Muscle layer of colon (tissue), 2 donors: ENCODE data around the gene ROR2.
A peak's percentile ranks its signal among the peaks of the same experiment; 100 is the strongest.

Source experiments
- H3K27ac ChIP-seq: one replicate; pipeline ENCODE4 v1.7.0; 2013; ENCODE audit warnings: low read depth, mild to moderate bottlenecking, low read length, moderate library complexity
- H3K27me3 ChIP-seq, 2 donors: one replicate each; pipeline ENCODE4 v1.7.0; 2013; ENCODE audit warnings: low read length in 2 of 2, mild to moderate bottlenecking in 2 of 2; ENCODE audit not compliant: insufficient read depth in 2 of 2, control insufficient read depth in 1 of 2
- H3K36me3 ChIP-seq: one replicate; pipeline ENCODE4 v1.7.0; 2013; ENCODE audit warnings: mild to moderate bottlenecking, low read length; ENCODE audit not compliant: insufficient read depth
- H3K4me1 ChIP-seq: one replicate; pipeline ENCODE4 v1.7.0; 2013; ENCODE audit warnings: mild to moderate bottlenecking, low read length; ENCODE audit not compliant: insufficient read depth
- H3K4me3 ChIP-seq, 2 donors: one replicate each; pipeline ENCODE4 v1.7.0; 2013; ENCODE audit warnings: low read length in 2 of 2, low read depth in 1 of 2, mild to moderate bottlenecking in 1 of 2, moderate library complexity in 1 of 2
- H3K9ac ChIP-seq: one replicate; pipeline ENCODE4 v1.7.0; 2013; ENCODE audit warnings: low read length
- H3K9me3 ChIP-seq: one replicate; pipeline ENCODE4 v1.7.0; 2013; ENCODE audit warnings: mild to moderate bottlenecking, low read length
- donor health status: abdominal sarcoma.
- donor health status: Adenocarcinoma of cecum.

ROR2 gene

DNA sequence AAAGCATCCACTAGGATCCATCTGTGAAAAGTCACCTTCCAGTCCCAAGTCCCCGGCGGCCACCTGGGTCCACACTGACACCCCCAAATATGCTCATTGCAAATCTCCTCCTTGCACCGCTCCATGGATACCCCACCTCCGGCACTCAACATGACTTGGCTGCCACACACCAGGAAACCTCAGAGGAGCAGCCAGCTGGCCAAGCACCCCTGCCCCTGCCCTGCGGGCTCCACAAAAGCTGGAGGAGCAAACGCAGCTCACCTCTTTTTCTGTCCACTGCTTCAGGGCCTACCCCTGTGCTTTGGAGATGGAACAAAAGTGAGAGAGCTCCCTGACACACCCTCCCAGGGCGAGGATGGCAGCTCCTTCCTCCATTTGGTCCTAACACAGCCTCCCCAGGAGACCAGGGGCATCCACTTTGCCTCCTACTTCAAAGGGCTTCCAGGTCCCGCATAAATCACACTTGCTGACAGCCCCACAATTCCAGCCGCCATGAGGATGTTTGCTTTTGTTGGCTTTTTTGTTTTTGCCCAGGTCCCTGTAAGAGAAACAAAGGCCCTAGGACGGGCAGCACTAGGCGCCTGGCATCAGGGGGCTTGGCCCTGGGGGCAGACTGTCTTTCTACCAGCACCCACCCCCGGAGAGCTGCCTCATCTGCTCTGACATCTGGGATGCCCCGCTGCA, 14.8 kb downstream of the ROR2 start:
- peak overlapping the region; percentile 65 for H3K27ac ChIP-seq
- H3K4me1 ChIP-seq = peaks cover 53% of the 10 kb centered on the region
- H3K36me3 ChIP-seq = no peaks in the 10 kb centered on the region
- H3K27me3 ChIP-seq = no peaks in the 10 kb centered on the region
- no peak overlapping the region for H3K9ac ChIP-seq
- no peak overlapping the region for H3K4me3 ChIP-seq
- peaks cover 8% of the 10 kb centered on the region for H3K9me3 ChIP-seq

DNA sequence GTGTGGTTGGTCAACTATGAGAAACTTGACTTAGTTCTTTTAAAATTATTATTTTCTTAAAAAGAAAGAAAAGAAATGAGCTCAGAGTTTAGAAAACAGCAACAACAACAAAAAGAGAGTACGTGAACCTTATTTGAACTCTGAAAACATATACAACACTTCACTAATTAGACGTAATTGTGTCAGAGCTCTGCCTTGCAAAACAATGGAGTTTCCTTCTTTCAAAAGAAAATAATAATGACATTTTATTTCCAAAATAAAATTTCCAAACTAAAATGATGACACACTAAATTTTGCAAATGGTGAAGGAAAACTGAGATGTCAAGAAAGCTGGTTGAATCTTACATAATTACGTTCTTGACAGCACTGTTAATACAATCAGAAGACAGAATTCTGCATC, 15.4 kb downstream of the ROR2 start:
- Histone ChIP-seq H3K9me3 (peaks cover 13% of the 10 kb centered on the region), H3K4me1 (peaks cover 49% of the 10 kb centered on the region)

DNA sequence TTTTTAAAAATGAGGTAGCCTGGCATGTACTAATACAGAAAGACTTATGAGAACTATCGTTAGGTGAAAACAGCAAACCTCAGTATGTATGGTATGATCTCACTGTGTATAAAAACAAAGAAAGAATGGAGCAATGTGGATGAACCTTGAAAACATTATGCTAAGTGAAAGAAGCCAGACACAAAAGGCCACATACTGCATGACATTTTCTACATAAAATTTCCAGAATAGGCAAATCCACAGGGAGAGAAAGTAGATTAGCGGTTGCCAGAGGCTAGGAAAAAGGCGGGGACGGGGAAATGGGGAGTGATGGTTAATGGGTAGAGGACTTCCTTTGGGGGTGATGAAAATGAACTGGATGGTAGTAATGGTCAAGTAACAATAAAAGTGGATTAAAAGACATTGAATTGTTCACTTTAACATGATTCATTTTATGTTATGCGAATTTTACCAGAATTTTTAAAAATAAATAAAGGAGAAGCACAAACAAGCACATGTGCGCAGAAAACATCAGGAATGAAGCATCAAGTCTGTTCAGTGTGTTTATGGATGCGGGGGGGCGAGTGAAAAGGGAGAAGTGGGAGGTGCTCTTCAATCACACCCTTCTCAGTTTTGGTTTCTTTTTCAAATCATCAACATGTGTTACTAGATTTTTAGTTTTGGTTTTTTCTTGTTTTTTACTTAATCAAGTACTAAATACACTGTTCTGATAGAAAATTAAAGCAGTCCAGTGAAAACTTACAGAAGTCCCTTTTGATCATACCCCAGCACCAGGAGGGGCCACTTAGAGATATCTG, 16.3 kb downstream of the ROR2 start:
- H3K4me1 ChIP-seq = peaks cover 46% of the 10 kb centered on the region
- H3K27me3 ChIP-seq = no peaks in the 10 kb centered on the region
- peak overlapping the region; percentile 24 for H3K27ac ChIP-seq
- no peaks in the 10 kb centered on the region for H3K36me3 ChIP-seq
- H3K9me3 ChIP-seq = peaks cover 13% of the 10 kb centered on the region
- H3K9ac ChIP-seq = no peak overlapping the region
- peak overlapping the region in 1 of 2 donors; percentile 2 for H3K4me3 ChIP-seq

More for the DNA sequence above, 15.4 kb downstream of the ROR2 start:
- H3K36me3 ChIP-seq = no peaks in the 10 kb centered on the region
- H3K4me3 ChIP-seq = no peak overlapping the region
- no peak overlapping the region for H3K27ac ChIP-seq
- H3K27me3 ChIP-seq = no peaks in the 10 kb centered on the region
- no peak overlapping the region for H3K9ac ChIP-seq

DNA sequence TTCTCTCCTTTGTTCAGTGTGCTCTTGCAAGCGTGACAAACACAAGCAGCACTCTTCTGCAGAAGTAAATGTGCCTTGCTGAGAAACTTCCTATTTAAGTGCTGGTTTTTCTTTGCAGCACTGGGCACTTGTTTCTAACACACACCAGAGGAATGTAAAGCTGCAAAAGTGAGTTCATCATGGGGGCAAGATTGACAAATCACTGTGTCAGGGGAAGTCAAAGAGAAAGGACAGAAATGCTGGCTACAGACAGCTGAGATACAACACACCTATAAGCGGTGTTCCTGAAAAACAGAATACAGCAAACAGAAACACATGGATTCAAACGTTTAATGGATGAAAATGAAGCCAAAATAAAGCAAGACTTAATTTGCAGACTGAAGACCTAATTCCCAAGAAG, 19.6 kb downstream of the ROR2 start:
- Histone ChIP-seq H3K36me3 (no peaks in the 10 kb centered on the region), H3K9ac (no peak overlapping the region), H3K27me3 (no peaks in the 10 kb centered on the region), H3K4me1 (peaks cover 27% of the 10 kb centered on the region), H3K4me3 (no peak overlapping the region), H3K27ac (no peak overlapping the region), H3K9me3 (peaks cover 13% of the 10 kb centered on the region)

DNA sequence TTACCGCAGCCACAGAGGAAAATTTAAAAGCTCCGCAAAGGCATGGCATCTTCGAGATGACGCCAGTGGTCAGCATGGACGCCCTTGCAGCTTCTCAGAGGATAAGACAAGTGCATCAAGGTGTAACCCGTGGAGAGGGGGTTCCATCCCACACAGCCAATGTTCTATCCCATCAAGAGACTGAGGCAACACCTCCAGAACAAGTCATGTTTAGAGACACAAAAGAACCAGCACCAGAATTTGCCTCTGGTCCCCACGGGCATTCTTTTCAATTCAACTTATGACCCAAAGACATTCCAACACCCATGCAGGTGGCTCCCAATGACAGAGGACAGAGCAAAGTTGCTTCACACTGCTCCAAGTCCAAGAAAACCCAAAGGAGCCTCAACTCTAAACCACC, 20.7 kb downstream of the ROR2 start:
- Histone ChIP-seq H3K27me3 (no peaks in the 10 kb centered on the region), H3K4me3 (no peak overlapping the region), H3K9ac (no peak overlapping the region), H3K4me1 (peaks cover 16% of the 10 kb centered on the region), H3K9me3 (peaks cover 13% of the 10 kb centered on the region), H3K27ac (no peak overlapping the region), H3K36me3 (no peaks in the 10 kb centered on the region)

DNA sequence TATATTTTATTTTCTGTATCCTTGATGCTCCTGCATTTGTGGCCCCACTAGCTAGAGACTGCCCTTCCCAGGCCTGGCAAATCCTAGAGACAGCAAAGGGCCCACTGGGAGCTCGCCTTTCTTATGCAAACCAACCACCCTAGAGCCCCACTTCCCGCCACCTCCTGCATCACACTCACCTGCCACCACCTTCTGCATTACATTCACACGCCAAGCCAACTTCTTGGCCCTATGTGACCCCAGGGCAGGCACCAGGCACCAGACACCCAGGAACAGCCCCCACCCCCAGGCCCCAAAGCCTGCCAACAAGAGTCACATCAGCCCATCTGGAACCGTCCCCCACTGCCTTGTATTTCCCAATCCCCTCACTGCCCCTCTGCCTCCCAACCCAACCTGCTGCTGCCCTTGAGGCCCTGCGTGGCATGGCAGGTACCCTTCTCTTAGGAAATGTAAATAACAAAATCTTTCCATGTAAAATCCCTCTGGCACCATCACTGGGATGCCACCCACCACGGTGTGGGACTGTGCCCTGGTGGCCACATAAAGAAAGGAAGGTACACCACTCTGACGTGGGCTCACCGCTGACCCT, 22.0 kb downstream of the ROR2 start:
- Histone ChIP-seq H3K27me3 (no peaks in the 10 kb centered on the region), H3K9ac (no peak overlapping the region), H3K9me3 (peaks cover 13% of the 10 kb centered on the region), H3K4me1 (peaks cover 15% of the 10 kb centered on the region), H3K27ac (no peak overlapping the region), H3K36me3 (no peaks in the 10 kb centered on the region), H3K4me3 (no peak overlapping the region)

DNA sequence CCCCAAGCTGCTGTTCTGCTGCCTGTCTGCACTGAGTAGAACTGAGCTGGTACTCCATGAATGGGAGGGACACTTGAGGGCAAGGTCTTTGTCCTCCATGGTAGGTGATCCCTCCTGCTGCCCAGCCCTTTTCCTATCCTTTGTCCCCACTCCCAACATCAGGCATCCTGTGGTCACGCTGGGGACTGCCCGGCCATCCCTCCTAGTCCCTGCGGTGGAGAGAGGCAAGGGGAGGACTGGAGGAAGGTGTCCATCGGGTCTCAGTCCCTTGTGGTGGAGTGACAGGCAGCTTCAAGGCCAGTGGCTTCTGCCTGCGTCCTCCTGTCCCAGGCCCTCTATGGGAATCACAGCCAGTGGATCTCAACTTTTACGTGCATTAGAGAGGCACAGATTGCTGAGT, 25.9 kb downstream of the ROR2 start:
- Histone ChIP-seq H3K4me3 (no peak overlapping the region), H3K27me3 (no peaks in the 10 kb centered on the region), H3K27ac (no peak overlapping the region), H3K4me1 (peaks cover 36% of the 10 kb centered on the region), H3K9me3 (no peaks in the 10 kb centered on the region), H3K9ac (no peak overlapping the region), H3K36me3 (no peaks in the 10 kb centered on the region)

DNA sequence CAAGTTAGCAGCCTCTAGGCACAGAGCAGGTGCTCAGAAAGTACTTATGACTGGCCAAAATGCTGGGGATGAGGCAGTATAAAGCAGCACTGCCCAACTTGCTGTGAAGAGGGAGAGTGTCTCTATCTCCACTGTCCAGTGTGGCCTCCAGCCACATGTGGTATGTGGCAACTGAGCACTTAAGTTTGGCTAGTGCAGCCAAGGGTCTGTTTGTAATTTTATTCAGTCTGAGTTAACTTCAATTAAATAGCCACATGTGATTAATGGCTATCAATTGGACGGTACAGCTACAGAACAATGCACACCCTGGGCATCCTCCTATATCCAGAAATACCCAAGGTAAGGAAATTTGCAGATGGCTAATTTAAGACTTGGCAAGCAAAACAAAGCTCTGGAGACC, 26.9 kb downstream of the ROR2 start:
- Histone ChIP-seq H3K4me1 (peaks cover 36% of the 10 kb centered on the region), H3K36me3 (no peaks in the 10 kb centered on the region), H3K4me3 (no peak overlapping the region), H3K27me3 (no peaks in the 10 kb centered on the region), H3K9me3 (no peaks in the 10 kb centered on the region), H3K27ac (no peak overlapping the region), H3K9ac (no peak overlapping the region)

DNA sequence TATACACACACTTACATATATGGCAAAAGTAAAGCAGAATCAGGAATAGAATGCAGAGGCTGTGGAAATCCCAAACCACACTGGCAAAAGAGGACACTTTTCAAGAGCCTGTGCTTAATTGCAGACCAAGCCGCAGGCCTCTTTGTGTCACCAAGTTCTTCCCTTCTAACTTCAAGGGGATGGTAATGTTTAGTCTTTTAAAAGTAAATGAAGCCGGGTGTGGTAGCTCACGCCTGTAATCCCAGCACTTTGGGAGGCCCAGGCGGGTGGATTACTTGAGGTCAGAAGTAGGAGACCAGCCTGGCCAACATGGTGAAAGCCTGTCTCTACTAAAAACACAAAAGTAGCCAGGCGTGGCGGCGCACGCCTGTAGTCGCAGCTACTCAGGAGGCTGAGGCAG, 28.7 kb downstream of the ROR2 start:
- H3K4me1 ChIP-seq = peaks cover 42% of the 10 kb centered on the region
- no peak overlapping the region for H3K9ac ChIP-seq
- H3K4me3 ChIP-seq = no peak overlapping the region
- no peak overlapping the region for H3K27ac ChIP-seq
- no peaks in the 10 kb centered on the region for H3K36me3 ChIP-seq
- H3K9me3 ChIP-seq = no peaks in the 10 kb centered on the region
- H3K27me3 ChIP-seq = no peaks in the 10 kb centered on the region

DNA sequence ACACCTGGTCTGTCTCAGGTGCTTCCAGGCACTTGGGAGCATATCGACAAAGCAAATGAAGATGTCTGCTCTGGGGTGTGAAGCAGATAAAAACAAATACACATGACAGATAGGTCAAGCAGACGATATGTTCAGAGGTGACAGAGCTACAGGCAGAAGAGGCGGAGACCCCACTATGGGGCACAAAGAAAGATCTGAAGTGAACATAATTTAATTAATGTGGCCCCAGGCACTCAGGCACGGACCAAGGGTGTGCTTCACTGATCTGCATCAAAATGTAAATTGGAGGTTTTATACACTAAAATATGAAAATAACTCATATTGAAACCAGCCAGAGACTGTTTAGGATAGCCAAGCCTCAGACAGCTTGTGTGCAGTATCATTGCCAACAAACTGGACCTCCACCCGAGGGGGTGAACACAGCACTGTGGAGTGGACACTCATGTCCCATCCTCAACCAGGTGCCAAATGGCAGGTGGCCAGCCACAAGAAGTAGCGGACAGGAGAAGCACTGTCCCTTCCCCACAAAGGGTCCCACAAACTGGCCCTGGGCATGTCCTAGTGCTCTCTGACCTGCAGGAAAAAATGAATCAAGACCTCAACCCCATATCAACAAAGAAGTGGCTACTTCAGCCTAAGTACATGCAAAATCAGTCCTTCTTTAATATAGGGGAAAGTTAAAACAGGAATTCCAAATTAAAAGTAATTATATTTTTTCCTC, 29.2 kb downstream of the ROR2 start:
- Histone ChIP-seq H3K4me3 (no peak overlapping the region), H3K4me1 (peaks cover 48% of the 10 kb centered on the region), H3K36me3 (no peaks in the 10 kb centered on the region), H3K27ac (no peak overlapping the region), H3K9ac (no peak overlapping the region), H3K27me3 (no peaks in the 10 kb centered on the region), H3K9me3 (no peaks in the 10 kb centered on the region)

DNA sequence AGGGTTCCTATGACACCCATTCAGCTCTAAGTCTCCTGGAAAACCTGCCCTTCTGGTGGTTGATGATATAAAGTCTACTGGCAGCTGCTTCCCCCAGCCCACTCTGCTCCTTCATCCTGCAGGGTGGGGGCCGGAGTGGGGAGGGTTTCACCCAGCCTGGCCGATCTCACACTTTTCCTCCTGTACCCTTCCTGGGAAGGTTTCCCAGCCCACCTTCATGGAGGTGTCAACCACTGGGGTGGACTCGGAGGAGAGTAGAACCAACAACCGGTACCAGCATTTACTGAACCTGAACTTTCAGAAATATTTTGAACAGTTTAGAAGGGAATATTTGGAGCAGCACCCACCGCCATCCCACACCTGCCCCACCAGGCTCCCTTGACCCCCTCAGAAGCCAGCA, 30.4 kb downstream of the ROR2 start:
- Histone ChIP-seq H3K27ac (no peak overlapping the region), H3K36me3 (no peaks in the 10 kb centered on the region), H3K27me3 (no peaks in the 10 kb centered on the region), H3K4me1 (peaks cover 51% of the 10 kb centered on the region), H3K9ac (no peak overlapping the region), H3K9me3 (no peaks in the 10 kb centered on the region), H3K4me3 (no peak overlapping the region)
